ENCODE data around the gene STPG1.

DNA sequence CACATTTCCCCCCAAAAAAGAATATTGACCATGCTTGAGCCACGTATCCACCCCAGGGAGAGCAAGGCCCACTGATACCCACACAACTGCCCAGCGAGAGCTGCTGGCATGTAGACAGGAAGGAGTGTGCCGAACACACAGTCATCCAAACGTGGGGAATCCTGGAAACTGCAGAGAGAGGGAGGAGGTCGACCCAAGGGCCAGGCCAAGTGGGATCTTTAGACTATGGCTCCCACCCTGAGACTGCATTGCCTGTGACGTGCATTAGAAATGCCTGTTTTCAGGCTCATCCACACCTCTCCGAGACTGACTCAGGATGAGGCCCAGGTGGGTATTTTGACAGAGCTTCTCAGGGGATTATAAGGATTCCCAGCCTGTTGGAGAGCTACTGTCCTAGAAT, 27.9 kb upstream of the STPG1 start:
- no peak for TF ChIP-seq POLR2AphosphoS5 (IDR thresholded peaks at IDR 0.05; ENCODE audit: insufficient read depth, low read depth, low read length)
- TF ChIP-seq, protein P1, sequence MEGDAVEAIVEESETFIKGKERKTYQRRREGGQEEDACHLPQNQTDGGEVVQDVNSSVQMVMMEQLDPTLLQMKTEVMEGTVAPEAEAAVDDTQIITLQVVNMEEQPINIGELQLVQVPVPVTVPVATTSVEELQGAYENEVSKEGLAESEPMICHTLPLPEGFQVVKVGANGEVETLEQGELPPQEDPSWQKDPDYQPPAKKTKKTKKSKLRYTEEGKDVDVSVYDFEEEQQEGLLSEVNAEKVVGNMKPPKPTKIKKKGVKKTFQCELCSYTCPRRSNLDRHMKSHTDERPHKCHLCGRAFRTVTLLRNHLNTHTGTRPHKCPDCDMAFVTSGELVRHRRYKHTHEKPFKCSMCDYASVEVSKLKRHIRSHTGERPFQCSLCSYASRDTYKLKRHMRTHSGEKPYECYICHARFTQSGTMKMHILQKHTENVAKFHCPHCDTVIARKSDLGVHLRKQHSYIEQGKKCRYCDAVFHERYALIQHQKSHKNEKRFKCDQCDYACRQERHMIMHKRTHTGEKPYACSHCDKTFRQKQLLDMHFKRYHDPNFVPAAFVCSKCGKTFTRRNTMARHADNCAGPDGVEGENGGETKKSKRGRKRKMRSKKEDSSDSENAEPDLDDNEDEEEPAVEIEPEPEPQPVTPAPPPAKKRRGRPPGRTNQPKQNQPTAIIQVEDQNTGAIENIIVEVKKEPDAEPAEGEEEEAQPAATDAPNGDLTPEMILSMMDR (IDR thresholded peaks at IDR 0.05; ENCODE audit: extremely low read depth in 1 of 2, insufficient read depth in 1 of 2, low read depth in 1 of 2, low read length in 2 of 2): no peak
- TF ChIP-seq POLR2A (IDR thresholded peaks at IDR 0.05; ENCODE audit: low read depth, low read length): no peak

Measured in endothelial cell of umbilical vein (primary cell).